Osteoblast (primary cell): Measurements from ENCODE around the gene DZIP3. TPM values are rescaled to one million over a fixed set of nuclear protein-coding genes. Genes with fewer than 3 reads are reported as not detected.

Experiments used
- DNase-seq: peaks from one replicate; pipeline ENCODE4 v3.0.0; 2011; ENCODE audit warnings: low spot score, mixed read lengths; ENCODE audit not compliant: insufficient read length; ENCODE audit errors: missing footprints
- H2AFZ ChIP-seq: 2 replicates; pipeline ENCODE4 v1.6.0; 2011; ENCODE audit warnings: mild to moderate bottlenecking, low read length
- H3K27ac ChIP-seq: 2 replicates; pipeline ENCODE4 v1.5.1; 2011; ENCODE audit warnings: mild to moderate bottlenecking, low read depth, low read length, moderate library complexity
- H3K27me3 ChIP-seq: 2 replicates; pipeline ENCODE4 v1.6.0; 2012; ENCODE audit warnings: mild to moderate bottlenecking, control low read depth, inconsistent platforms, low read length, moderate library complexity; ENCODE audit not compliant: insufficient read depth
- H3K36me3 ChIP-seq: 2 replicates; pipeline ENCODE4 v1.5.1; 2011; ENCODE audit warnings: mild to moderate bottlenecking, low read length, control low read depth, moderate library complexity; ENCODE audit not compliant: insufficient read depth
- H3K4me1 ChIP-seq: 2 replicates; pipeline ENCODE4 v1.5.1; 2011; ENCODE audit warnings: mild to moderate bottlenecking, low read length, control low read depth, moderate library complexity; ENCODE audit not compliant: insufficient read depth
- H3K4me2 ChIP-seq: 2 replicates; pipeline ENCODE4 v1.6.0; 2011; ENCODE audit warnings: mild to moderate bottlenecking, low read length; ENCODE audit not compliant: insufficient read depth
- H3K4me3 ChIP-seq: fragments of 200-600 bp; sonication (generic); 3 replicates; pipeline ENCODE4 v1.5.1; 2012; ENCODE audit warnings: mild to moderate bottlenecking, low read length, inconsistent platforms; ENCODE audit not compliant: insufficient read depth
- H3K79me2 ChIP-seq: 2 replicates; pipeline ENCODE4 v1.6.0; 2012; ENCODE audit warnings: mild to moderate bottlenecking, low read length, control low read depth, inconsistent platforms; ENCODE audit not compliant: insufficient read depth
- H3K9me3 ChIP-seq: 2 replicates; pipeline ENCODE4 v1.5.1; 2011; ENCODE audit warnings: low read depth, low read length, control low read depth
- H4K20me1 ChIP-seq: 2 replicates; pipeline ENCODE4 v1.6.0; 2012; ENCODE audit warnings: mild to moderate bottlenecking, low read length, control low read depth; ENCODE audit not compliant: insufficient read depth
- total RNA-seq: library from RNA; depleted of rRNA; stranded (reverse); fragments of >200 nt; gene quantifications from 2 replicates; pipeline ENCODE4 v1.2.3, GENCODE V29; 2012
- TF ChIP-seq, protein P1 (sequence below): IDR thresholded peaks from 2 replicates; pipeline ENCODE4 v1.5.1; 2011; ENCODE audit warnings: mild to moderate bottlenecking, low read depth, low read length, moderate library complexity; ENCODE audit errors: extremely low read depth

Gene DZIP3
- total RNA-seq, 1 donor = 12.3 TPM

DNA sequence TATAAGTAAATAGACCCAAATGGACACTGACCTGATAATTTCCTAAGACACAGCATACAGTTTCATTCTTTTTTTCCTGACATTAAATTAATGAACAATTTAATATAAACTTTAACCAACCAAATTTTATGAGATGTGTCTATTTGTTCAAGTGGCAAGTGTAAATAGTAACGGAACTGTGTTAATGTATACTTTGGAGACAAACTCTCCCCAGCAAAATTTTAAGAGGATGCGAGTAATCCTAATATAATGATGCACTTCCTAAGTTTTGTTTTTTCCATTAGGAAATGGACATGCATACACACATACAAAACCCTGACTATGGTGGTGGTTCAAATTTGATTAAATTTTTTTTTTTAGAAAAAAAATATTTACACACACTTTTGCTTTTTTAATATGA is 40.6 kb upstream of the DZIP3 start:
- Histone ChIP-seq H3K9me3 (no peaks in the 10 kb centered on the region), H3K27ac (no peak overlapping the region), H3K27me3 (no peaks in the 10 kb centered on the region), H3K4me3 (no peak overlapping the region), H2AFZ (no peak overlapping the region), H3K79me2 (no peaks in the 10 kb centered on the region), H3K4me1 (peaks cover 12% of the 10 kb centered on the region), H3K4me2 (no peak overlapping the region), H3K36me3 (peaks cover 3% of the 10 kb centered on the region), H4K20me1 (no peaks in the 10 kb centered on the region)
- no peak for DNase-seq
- TF ChIP-seq, protein P1, sequence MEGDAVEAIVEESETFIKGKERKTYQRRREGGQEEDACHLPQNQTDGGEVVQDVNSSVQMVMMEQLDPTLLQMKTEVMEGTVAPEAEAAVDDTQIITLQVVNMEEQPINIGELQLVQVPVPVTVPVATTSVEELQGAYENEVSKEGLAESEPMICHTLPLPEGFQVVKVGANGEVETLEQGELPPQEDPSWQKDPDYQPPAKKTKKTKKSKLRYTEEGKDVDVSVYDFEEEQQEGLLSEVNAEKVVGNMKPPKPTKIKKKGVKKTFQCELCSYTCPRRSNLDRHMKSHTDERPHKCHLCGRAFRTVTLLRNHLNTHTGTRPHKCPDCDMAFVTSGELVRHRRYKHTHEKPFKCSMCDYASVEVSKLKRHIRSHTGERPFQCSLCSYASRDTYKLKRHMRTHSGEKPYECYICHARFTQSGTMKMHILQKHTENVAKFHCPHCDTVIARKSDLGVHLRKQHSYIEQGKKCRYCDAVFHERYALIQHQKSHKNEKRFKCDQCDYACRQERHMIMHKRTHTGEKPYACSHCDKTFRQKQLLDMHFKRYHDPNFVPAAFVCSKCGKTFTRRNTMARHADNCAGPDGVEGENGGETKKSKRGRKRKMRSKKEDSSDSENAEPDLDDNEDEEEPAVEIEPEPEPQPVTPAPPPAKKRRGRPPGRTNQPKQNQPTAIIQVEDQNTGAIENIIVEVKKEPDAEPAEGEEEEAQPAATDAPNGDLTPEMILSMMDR = no peak

DNA sequence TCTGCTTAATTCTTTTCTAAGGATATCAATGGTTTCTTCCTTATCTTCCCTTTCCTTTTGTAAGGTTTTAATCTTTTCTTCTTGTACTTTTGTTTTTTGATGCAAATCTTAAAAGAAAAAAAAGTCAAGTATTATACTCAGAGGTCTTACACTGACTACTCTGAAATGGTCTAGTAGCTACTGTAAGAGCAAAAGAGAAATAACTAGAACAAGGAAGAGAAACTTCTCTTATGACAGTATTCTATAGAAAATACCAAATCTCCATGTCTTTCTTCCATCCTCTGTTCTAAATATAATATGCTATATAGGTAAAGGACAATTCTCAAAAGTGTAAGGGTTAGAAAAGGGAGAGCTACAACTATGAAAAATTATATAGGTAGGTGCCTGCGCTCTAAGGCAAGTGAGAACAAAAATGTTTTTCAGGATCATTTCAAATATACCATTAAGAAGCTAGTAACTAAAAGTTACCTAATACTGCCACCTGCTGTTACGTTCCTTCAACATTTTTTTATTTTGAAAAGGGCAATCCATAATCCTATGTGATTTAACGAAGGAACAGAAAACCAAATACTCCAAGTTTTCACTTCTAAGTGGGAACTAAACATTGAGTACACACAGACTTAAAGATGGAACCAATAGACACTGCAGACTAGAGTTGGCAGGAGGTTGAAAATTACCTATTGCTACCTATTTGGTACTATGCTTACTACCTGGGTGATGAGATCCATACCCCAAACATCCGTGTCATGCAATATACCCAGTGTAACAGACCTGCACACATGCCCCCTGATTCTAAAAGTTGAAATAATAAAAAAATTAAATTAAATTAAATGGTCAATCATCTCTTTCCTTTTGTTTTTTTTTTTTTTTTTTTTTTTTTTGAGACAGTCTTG is 37.0 kb upstream of the DZIP3 start:
- DNase-seq = no peak
- no peaks in the 10 kb centered on the region for H3K36me3 ChIP-seq
- H2AFZ ChIP-seq = peak overlapping the region; percentile 58
- peak overlapping the region; percentile 10 for H3K27ac ChIP-seq
- peaks cover 18% of the 10 kb centered on the region for H3K4me1 ChIP-seq
- no peak overlapping the region for H3K4me3 ChIP-seq
- peak overlapping the region; percentile 13 for H3K4me2 ChIP-seq
- no peaks in the 10 kb centered on the region for H3K27me3 ChIP-seq
- no peaks in the 10 kb centered on the region for H4K20me1 ChIP-seq
- TF ChIP-seq, protein P1 = peak; percentile 58
- H3K79me2 ChIP-seq = no peaks in the 10 kb centered on the region
- H3K9me3 ChIP-seq = no peaks in the 10 kb centered on the region

DNA sequence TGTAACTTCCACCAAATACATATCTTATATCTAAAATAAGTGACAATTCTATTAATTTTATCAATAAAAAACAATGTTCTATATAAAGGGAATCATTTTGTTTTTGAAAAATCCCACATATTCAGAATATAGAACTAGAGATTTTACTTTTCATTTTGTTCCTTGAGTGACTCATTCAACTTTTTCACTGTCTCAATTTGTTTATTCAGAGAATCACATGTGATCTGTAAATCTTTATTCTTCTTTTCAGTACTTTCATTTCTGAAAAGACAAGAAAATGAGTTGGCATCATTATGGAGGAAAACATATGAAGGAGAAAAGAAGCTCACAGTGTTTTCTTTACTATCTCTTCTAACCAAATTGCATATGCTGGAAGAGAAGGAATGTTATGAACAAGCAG is 35.3 kb upstream of the DZIP3 start:
- H2AFZ ChIP-seq = peak overlapping the region; percentile 77
- DNase-seq = no peak
- peak overlapping the region; percentile 48 for H3K4me2 ChIP-seq

More for the DNA sequence above, 35.3 kb upstream of the DZIP3 start:
- H3K36me3 ChIP-seq = peaks cover 9% of the 10 kb centered on the region
- H3K79me2 ChIP-seq = no peaks in the 10 kb centered on the region
- H3K27ac ChIP-seq = peak overlapping the region; percentile 19
- peaks cover 18% of the 10 kb centered on the region for H3K4me1 ChIP-seq
- no peaks in the 10 kb centered on the region for H3K9me3 ChIP-seq
- TF ChIP-seq, protein P1 = no peak
- no peaks in the 10 kb centered on the region for H4K20me1 ChIP-seq
- no peak overlapping the region for H3K4me3 ChIP-seq
- no peaks in the 10 kb centered on the region for H3K27me3 ChIP-seq
